ENCODE data around the gene ATG13. TPM values are rescaled to one million over a fixed set of nuclear protein-coding genes. Genes with fewer than 3 reads are reported as not detected.

ATG13 gene
- total RNA-seq, 4 donors from 2014 or later: 68.8 to 94.3 (median 90.2) TPM

DNA sequence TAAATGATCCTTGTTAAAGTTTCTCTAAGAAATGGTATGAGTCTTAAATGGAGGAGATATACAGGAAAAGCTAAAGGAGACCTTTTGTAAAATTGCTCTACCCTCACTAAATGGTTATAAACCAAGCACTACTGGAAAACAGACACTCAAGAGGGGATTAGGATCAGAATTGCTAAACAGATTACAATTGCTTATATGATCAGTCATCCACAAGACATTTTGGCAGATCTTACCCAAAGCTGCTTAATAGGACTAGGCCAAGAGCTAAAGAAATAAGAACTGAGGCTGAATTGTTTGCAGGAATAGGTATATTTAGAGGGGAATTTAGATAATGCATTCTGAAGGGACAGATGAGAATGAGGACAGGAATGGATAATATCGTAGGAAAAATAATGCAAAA is 9.8 kb upstream of the ATG13 start:
- TF ChIP-seq EP300 (IDR thresholded peaks at IDR 0.05): no peak
- TF ChIP-seq POLR2AphosphoS5 (IDR thresholded peaks at IDR 0.05): no peak
- TF ChIP-seq, protein P1, sequence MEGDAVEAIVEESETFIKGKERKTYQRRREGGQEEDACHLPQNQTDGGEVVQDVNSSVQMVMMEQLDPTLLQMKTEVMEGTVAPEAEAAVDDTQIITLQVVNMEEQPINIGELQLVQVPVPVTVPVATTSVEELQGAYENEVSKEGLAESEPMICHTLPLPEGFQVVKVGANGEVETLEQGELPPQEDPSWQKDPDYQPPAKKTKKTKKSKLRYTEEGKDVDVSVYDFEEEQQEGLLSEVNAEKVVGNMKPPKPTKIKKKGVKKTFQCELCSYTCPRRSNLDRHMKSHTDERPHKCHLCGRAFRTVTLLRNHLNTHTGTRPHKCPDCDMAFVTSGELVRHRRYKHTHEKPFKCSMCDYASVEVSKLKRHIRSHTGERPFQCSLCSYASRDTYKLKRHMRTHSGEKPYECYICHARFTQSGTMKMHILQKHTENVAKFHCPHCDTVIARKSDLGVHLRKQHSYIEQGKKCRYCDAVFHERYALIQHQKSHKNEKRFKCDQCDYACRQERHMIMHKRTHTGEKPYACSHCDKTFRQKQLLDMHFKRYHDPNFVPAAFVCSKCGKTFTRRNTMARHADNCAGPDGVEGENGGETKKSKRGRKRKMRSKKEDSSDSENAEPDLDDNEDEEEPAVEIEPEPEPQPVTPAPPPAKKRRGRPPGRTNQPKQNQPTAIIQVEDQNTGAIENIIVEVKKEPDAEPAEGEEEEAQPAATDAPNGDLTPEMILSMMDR (IDR thresholded peaks at IDR 0.05): no peak
- no peak for TF ChIP-seq POLR2A (IDR thresholded peaks at IDR 0.05)
- Histone ChIP-seq H3K4me3 (no peak overlapping the region), H3K27me3 (no peaks in the 10 kb centered on the region), H3K27ac (no peak overlapping the region), H3K4me1 (peaks cover 12% of the 10 kb centered on the region), H3K9me3 (no peaks in the 10 kb centered on the region), H3K36me3 (no peaks in the 10 kb centered on the region)
- WGBS: 79% methylated on average over 1 of the region's 1 CpG
- DNase-seq (ENCODE audit: low spot score in 2 of 2): no peak

- no peak for DNase-seq (ENCODE audit: low spot score in 2 of 2)
- peaks cover 12% of the 10 kb centered on the region for H3K4me1 ChIP-seq
- WGBS: 98% methylated on average over 4 of the region's 6 CpGs
- no peaks in the 10 kb centered on the region for H3K9me3 ChIP-seq
- H3K4me3 ChIP-seq: no peak overlapping the region
- no peaks in the 10 kb centered on the region for H3K27me3 ChIP-seq
- no peak overlapping the region for H3K27ac ChIP-seq
- TF ChIP-seq EP300 (IDR thresholded peaks at IDR 0.05) (no peak), POLR2AphosphoS5 (IDR thresholded peaks at IDR 0.05) (no peak), POLR2A (IDR thresholded peaks at IDR 0.05) (no peak)
- TF ChIP-seq, protein P1 (IDR thresholded peaks at IDR 0.05): no peak
- no peaks in the 10 kb centered on the region for H3K36me3 ChIP-seq
Observed at GRCh38 chr11:46609386-46609785, 8.0 kb upstream of the ATG13 start.

- TF ChIP-seq EP300 (IDR thresholded peaks at IDR 0.05): no peak
- peaks cover 31% of the 10 kb centered on the region for H3K4me1 ChIP-seq
- no peak overlapping the region for H3K4me3 ChIP-seq
- no peaks in the 10 kb centered on the region for H3K27me3 ChIP-seq
- H3K36me3 ChIP-seq: no peaks in the 10 kb centered on the region
- DNase-seq (ENCODE audit: low spot score in 2 of 2): no peak
- no peaks in the 10 kb centered on the region for H3K9me3 ChIP-seq
- 61% methylated on average over 5 of the region's 5 CpGs for WGBS
- H3K27ac ChIP-seq: no peak overlapping the region
Observed at GRCh38 chr11:46611526-46612304, 5.6 kb upstream of the ATG13 start.

DNA sequence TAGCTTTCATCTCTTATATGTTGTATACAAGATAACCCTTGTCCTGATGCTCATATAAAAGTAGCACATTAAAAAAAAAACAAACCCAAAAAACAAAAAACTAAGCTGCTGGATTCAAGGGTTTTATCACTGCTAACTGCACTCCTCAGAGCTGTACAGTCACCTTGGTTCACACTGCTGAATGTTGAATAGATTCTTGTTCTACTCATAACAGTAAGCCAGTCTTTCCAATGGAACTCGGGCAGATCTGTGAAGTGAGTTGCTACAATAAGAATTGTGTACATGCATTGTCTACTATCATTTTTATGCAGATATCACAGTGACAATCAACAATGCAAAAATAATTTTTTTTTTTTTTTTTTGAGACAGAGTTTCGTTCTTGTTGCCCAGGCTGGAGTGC is 5.0 kb upstream of the ATG13 start:
- Histone ChIP-seq H3K9me3 (no peaks in the 10 kb centered on the region), H3K4me3 (no peak overlapping the region), H3K36me3 (no peaks in the 10 kb centered on the region), H3K27me3 (no peaks in the 10 kb centered on the region), H3K4me1 (peaks cover 31% of the 10 kb centered on the region), H3K27ac (no peak overlapping the region)
- TF ChIP-seq EP300 (IDR thresholded peaks at IDR 0.05) (no peak), POLR2A (IDR thresholded peaks at IDR 0.05) (no peak), POLR2AphosphoS5 (IDR thresholded peaks at IDR 0.05) (no peak)
- TF ChIP-seq, protein P1 (IDR thresholded peaks at IDR 0.05): no peak
- no peak for DNase-seq (ENCODE audit: low spot score in 2 of 2)
- 80% methylated on average over 2 of the region's 2 CpGs for WGBS

DNA sequence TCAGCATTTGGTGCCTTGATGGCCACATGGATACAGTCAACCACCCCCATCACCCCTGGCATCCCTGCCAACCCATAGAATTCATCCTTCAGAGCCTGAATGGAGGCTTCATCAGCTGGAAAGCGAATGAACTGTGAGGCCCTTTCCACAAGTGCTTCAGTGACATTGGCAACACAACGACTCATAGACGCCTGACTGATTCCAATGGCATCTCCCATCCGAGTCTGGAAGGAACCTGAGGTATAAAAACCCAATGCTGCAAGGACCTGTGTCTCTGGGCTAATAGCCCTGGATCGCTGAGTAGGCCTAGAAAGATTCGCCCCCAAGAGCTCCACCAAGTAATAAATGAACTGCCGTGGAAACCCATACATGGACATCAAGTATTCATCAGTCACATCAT is 1.6 kb upstream of the ATG13 start:
- DNase-seq (ENCODE audit: low spot score in 2 of 2): no peak
- Histone ChIP-seq H3K27ac (peak overlapping the region; percentile 97), H3K27me3 (no peaks in the 10 kb centered on the region), H3K4me3 (no peak overlapping the region), H3K4me1 (peaks cover 57% of the 10 kb centered on the region), H3K36me3 (no peaks in the 10 kb centered on the region), H3K9me3 (no peaks in the 10 kb centered on the region)
- WGBS: 100% methylated on average over 7 of the region's 7 CpGs
- TF ChIP-seq POLR2A (IDR thresholded peaks at IDR 0.05) (no peak), EP300 (IDR thresholded peaks at IDR 0.05) (no peak), POLR2AphosphoS5 (IDR thresholded peaks at IDR 0.05) (no peak)
- TF ChIP-seq, protein P1 (IDR thresholded peaks at IDR 0.05): no peak
